Hypothalamus (tissue), 51 donors: ENCODE data around the gene LST1.

ENCODE experiments used
- DNase-seq, 51 donors: peaks; one replicate each; lab custom pipeline; 2025; lab: John Stamatoyannopoulos, UW

Gene LST1

DNA sequence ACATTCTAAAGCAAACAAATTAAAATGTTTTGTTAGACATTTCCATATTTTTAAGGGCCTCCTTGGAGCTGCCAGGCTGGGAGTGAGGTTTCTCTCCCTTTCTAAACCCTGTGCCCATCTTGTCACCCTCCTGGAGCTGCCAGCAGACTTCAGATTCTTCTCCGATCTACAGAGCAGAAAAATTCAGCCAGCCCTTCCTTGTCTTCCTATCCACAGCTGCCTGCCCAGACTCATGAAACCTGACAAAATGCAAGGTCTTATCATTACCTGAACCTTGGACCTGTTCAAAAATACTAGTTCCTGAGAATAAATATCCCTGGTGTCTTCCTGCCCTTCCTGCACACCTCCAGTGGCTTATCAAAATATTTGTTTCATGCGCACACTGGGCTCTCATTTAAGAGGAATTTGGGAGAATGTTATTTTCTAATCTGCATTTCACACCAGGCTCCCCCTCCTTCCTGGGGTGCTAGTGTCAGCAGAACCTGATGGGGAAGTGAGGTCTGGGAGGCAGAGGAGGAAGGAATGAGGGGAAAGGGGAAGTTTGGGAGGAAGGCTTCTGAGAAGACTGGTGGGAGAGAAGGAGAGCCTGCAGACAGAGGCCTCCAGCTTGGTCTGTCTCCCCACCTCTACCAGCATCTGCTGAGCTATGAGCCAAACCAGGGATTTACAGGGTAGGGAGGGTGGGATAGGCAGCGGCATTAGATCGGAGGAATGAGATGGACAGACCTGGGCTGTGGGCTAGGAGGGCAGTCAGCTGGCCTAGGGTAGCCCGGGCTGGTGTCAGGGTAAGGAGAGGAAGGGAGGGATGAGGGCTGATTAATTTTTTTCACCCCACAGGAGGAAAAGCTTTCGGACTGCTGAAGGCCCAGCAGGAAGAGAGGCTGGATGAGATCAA is 28.9 kb downstream of the LST1 start, which contains the start of gene AIF1:
Gene AIF1 (plus strand): TSS at position 551 of the 895 bp plus-strand sequence. CDS start 96 bp downstream, at position 647.
- DNase-seq, result peak in 1 of 51 donors; percentile 25

DNA sequence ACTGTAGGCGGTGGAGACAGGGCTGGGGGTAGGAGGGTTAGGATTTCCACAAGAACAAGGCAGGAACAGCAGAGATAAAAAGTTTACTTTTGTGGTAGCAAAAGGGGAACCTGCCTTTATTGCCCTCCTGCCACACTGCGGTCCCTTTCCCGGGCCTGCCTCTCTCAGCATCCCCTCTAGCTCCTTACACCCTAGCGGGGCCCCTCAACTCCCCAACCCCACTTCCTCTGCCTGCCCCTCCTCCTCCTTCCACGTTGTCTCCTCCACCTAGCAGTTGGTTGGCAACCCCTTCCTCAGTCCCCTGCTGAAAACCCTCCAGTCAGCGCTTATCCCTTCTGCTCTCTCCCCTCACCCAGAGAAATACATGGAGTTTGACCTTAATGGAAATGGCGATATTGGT is 29.7 kb downstream of the LST1 start:
- peak in 1 of 51 donors; percentile 10 for DNase-seq

DNA sequence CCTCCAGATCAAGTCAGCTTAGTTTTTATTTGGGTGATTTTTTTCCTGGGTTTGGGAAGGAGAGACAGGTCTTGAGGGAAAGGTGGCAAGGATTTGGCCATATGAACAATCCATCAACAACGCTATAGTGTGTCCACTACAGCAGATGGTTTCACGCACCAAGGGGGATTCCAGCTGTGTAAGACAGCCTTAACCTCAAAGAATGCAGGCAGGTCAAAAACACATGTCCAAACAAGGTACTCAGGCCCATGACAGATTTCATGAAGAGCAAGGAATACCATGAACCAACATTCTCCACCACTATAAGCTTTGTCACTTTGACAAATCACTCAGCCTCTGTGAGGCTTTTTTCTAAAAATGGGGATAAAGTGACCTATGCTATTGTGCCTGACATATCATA is 30.9 kb downstream of the LST1 start:
- DNase-seq, result no peak

DNA sequence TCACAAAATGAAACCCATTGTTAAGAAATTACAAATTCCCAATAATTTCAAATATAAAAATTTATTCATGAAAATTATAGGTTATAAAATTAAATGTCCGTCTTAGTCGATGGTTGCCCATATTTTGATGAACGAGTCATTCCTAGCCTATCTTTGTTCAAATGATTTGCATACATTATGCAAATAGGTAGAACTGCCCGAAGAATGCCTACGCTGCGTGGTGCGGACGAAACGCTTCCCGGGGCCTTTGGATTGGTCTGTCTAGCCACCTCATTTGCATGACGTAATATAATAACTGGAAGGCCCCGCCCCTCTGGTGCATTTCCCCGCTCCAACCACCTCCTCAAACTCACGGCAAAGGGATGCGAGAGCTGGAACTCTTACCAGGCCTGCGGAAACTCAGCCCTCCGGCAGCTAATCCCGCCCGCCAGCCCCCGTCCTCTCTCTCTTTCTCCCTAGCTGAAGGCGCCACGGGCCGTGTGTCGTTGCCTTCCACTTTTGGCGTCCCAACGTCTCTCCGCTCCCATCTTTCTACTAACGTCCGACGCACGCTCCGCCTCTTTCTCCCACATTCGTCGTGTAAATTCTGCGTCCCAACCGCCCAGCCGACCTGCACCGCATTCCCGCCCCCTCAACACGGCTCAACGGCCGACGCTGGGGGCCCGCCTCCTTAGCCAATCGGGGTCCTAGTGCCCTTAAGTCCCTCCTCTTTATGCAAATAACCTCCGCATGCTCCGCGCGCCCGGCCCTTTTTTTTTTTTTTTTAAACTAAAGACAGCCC is 33.9 kb downstream of the LST1 start:
- peak in 50 of 51 donors; percentile 77 to 100 (median 97) for DNase-seq

DNA sequence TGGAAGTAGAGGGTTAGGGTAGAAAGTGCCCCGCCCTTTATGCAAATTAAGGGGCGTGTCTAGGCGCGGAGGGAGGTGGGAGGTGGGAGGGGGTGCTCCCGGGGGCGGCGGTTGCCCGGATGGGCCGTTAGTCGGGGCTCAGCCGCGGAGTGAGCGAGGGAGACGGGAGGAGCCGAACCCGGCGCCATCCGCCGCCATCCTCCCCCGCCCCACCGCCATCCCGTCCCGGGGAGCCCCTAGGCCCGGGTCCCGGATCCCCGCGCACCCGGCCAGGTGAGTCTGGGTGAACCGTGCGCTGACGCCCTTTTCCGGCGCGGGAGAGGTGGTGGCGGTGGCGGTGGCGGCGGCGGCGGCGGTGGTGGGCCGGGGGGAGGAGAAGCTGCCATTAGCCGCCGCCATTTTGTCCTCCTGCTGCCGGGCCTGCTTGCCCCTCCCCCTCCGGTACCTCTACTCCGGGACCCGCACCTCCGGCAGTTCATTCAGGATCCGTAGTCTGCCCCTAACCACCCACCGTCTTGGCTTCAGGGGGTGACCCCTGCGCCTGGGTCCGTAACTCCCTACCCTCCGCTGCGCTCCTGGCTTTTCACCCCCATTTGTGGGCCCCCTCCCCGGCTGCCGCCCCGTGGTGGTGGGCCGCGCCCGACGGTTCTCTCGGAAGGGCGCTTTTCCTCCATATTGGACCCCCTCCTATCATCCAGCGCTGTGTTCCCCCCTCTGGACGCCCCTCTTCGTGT is 34.7 kb downstream of the LST1 start, which contains the start of gene PRRC2A:
Gene PRRC2A (plus strand): TSS at position 130 of the 734 bp plus-strand sequence. CDS start 2,075 bp downstream, outside the sequence.
- peak in 36 of 51 donors; percentile 48 to 100 (median 84) for DNase-seq

DNA sequence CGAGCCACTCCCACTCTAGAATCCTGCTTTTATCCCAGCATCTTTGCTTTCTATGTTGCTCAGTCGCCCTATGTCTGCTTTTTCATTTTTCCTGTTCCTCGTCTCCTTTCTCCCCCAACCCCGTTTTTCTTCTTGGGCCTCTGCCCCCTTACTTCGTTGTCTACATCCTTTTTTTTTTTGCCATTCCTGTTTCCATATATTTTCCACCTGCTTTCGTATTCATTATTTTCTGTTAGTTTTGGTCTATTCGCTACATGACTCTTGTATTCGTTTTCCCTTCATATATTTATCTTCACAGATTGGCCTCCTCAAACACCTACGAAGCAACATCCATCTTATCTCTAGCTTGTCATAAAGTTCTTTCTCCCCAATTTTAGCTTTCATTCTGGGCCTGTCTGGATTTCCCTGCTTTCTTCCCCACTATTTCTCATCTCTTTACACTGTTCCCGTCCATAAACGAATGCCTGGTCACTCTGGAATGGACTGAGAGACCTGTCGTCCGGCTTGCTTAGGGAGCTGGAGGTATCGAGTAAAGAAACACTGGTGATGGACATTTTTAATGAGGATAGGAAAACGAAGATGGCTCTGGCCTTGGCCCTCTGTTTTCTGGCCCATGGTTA is 35.4 kb downstream of the LST1 start:
- peak in 3 of 51 donors; percentile 9 to 52 (median 10) for DNase-seq

DNA sequence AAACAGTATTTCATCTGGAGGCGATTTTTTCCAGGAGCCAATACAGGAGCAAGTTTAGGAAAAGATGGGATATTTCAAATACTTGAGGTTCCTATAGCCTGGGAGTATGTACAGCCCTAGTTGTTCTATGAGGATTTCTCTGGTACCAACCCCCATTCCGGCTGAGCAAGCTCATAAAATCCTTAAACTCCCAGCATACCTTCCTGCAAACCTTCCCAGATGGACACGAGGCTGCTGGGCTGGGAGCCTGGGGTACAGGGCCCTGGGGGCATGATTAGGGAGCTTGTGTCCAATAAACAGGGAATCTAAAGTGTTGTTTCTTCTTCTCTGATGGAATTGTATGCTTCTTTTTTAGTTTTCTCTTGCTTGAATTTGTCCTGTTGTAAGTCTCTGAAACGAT is 35.9 kb downstream of the LST1 start:
- DNase-seq, result no peak

DNA sequence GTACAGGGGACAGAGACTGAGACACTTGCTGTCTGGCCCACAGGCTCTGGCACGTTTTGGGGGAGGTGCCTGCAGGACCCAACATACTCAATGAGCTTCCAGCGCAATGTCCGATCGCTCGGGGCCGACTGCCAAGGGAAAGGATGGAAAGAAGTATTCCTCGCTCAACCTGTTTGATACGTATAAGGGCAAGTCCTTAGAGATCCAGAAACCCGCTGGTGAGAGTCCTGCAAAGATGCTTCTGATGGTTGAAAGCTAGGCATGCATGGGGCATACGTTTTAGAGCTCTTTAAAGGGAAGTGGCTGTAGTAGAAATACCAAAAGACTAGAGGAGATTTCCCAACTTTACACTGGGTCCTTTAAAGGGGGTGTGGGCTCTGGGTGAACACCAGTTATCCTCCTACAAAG is 36.6 kb downstream of the LST1 start:
- DNase-seq, result no peak

DNA sequence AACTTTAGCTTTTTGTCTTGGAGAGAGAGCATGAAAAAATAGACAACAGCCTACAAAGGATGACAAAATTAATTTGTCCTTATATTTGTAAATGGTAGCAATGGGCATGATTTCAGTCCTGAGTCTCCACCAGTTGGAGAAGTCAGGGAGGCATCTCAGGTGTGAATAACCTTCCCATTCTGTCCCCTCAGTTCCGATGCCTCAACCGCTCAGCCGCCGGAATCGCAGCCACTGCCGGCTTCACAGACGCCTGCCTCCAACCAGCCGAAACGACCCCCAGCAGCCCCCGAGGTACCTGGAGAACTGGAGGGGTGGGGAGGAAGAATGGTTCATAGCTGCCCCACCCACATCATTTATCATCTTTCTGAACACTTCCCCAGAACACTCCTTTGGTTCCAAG is 38.0 kb downstream of the LST1 start:
- no peak for DNase-seq

DNA sequence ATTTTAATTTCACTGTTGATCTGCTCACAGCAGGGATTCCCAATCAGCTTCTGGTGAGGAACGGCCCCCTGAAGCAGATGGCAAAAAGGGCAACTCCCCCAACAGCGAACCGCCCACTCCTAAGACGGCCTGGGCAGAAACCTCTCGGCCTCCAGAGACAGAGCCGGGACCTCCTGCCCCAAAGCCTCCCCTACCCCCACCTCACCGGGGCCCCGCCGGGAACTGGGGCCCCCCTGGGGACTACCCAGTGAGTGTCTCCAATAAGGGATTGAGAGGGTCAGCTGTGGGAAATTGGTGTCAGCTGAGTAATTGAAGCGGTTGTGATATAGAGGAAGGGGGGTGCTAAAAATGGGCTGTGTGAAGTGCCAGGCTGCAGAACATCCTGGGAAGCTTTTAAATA is 40.9 kb downstream of the LST1 start:
- no peak for DNase-seq

DNA sequence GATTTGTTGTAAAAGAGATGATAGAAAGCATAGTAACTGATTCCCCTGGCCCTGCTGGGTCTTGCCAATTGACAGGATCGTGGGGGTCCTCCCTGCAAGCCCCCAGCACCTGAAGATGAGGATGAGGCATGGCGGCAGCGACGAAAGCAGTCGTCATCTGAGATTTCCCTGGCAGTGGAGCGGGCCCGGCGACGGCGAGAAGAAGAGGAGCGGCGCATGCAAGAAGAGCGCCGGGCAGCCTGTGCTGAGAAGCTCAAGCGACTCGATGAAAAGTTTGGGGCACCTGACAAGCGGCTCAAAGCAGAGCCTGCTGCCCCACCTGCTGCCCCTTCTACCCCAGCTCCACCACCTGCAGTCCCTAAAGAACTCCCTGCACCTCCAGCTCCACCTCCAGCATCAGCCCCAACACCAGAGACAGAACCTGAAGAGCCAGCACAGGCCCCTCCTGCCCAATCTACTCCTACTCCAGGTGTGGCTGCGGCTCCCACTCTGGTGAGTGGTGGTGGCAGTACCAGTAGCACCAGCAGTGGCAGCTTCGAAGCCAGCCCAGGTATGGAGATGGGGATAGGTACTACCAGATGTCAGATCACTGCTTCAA is 41.7 kb downstream of the LST1 start:
- DNase-seq, result no peak

DNA sequence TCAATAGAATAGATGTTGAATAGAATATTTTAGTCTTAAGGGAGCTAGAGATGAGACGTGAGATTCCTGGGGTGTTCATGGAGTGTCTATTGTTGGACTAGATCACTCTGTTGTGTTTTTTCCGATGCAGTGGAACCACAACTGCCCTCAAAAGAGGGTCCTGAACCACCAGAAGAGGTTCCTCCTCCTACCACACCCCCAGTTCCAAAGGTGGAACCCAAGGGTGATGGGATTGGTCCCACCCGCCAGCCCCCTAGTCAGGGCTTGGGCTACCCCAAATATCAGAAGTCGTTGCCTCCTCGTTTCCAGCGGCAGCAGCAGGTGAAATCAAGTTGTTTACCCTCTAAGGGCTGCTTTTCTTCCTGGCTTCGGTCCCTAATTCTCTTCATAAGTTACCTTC is 42.9 kb downstream of the LST1 start:
- no peak for DNase-seq

DNA sequence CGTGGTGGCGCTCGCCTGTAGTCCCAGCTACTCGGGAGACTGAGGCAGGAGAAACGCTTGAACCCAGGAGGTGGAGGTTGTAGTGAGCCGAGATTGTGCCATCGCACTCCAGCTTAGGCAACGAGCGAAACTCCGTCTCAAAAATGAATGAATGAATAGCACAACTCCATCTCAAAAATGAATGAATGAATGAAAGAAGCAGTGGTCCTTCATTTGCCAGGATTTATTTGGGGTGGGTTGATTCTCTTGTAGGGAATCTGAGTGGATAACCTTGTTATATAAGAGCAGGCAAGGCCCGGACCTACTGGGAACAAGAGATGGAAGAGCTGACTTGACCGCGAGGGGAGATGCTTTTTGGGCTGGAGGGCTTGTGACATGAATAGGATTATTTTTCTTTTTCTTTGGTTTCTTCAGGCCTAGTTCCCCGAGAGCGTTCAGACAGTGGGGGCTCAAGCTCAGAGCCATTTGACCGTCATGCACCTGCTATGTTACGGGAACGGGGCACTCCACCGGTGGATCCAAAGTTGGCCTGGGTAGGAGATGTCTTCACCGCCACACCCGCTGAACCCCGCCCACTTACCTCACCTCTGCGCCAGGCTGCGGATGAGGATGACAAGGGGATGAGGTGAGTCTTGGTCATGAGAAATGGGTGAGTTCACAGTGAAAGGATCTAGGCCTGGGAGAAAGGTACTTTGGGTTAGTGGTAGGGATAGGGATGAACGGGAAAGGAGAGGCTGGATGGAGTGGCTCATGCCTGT is 44.3 kb downstream of the LST1 start:
- DNase-seq, result no peak

DNA sequence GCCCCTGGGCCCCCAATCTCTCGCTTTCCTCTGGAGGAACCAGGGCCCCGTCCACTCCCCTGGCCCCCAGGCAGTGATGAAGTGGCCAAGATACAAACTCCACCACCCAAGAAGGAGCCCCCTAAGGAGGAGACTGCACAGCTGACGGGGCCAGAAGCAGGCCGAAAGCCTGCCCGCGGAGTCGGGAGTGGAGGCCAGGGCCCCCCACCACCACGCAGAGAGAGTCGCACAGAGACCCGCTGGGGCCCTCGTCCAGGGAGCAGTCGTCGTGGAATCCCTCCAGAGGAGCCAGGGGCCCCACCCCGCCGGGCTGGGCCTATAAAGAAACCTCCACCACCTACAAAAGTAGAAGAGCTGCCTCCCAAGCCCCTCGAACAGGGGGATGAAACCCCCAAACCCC is 45.1 kb downstream of the LST1 start:
- DNase-seq, result no peak

DNA sequence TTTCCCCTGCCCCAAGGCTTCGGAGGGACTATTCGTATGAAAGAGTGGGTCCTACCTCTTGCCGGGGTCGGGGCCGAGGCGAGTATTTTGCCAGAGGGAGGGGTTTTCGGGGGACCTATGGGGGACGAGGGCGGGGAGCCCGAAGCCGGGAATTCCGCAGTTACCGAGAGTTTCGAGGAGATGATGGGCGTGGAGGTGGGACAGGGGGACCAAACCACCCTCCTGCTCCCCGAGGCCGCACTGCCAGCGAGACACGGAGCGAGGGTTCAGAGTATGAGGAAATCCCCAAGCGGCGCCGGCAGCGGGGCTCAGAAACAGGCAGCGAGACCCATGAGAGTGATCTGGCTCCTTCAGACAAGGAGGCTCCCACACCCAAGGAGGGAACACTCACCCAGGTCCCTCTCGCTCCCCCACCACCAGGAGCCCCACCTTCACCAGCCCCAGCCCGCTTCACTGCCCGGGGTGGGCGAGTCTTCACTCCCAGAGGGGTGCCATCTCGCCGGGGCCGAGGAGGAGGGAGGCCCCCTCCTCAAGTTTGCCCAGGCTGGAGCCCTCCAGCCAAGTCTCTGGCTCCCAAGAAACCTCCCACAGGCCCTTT is 45.7 kb downstream of the LST1 start:
- no peak for DNase-seq

DNA sequence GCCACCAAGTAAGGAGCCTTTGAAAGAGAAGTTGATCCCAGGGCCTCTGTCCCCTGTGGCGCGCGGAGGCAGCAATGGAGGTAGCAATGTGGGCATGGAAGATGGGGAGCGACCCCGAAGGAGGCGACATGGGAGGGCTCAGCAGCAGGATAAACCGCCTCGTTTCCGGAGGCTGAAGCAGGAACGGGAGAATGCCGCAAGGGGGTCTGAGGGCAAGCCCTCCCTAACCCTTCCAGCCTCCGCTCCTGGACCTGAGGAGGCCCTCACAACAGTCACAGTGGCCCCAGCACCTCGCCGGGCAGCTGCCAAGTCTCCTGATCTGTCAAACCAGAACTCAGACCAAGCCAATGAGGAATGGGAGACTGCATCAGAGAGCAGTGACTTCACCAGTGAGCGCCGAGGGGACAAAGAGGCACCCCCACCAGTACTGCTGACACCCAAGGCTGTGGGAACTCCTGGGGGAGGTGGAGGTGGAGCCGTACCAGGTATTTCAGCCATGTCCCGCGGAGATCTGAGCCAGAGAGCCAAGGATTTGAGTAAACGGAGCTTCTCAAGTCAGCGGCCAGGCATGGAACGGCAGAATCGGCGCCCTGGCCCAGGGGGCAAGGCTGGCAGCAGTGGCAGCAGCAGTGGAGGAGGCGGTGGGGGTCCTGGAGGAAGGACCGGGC is 46.3 kb downstream of the LST1 start:
- no peak for DNase-seq

DNA sequence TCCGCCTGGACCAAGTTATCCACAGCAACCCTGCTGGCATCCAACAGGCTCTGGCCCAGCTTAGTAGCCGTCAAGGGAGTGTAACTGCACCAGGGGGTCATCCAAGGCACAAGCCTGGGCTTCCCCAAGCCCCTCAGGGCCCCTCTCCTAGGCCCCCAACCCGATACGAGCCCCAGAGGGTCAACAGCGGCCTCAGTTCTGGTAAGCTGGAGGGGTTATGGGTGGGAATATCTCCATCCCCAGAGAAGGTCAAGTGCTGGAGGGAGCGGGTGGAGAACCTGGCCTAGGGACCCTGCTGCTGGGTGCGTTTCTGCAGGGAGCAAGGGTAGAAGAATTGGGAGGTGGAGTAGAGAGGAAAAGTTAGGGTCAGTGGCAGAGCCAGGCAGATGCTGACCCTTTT is 47.4 kb downstream of the LST1 start:
- DNase-seq, result no peak

DNA sequence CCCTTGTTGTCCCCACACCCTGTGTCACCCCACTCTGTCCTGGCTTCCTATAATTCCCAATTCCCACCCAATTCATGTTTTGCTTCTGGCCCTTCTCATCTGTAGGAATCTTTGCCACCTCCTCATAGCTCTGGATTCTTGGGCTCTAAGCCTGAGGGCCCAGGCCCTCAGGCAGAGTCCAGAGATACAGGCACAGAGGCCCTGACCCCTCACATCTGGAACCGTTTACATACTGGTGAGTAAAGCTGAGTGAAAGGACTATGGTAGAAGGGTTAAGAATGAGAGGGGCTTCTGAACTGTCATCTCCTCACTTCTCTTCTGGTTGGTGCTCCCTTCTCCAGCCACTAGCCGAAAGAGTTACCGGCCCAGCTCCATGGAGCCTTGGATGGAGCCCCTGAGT is 48.1 kb downstream of the LST1 start:
- no peak for DNase-seq
